ENCODE data around the gene CLPSL1.

DNA sequence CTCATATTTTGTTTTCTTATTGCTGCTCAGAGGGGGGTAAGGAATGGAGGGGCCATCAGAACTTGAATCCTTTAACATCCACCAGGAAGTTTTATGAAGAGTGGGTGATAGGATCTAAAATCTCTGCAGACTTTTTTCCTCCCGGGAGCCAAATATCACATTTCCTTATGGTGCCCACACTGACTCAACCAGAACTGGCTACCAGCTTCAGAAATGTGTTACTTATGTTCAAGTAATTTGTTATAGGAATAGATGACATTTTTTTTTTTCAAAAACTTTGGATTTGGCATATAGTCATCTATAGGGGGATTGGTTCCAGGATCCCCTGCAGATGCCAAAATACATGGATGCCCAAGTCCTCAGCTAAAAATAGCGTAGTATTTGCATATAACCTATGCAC, 42.8 kb downstream of the CLPSL1 start:
- TF ChIP-seq CTCF (conservative IDR thresholded peaks at IDR 0.05) (no peak), EZH2 (IDR thresholded peaks at IDR 0.05; ENCODE audit: low read depth) (no peak)

Data from PC-9 (cell line).